NCI-H510A treated with DMSO at 0.1 percent for 48 hours (cell line): ENCODE data around the gene LMF2.

Source experiments
- DNase-seq: peaks from one replicate; lab custom pipeline; 2025; lab: John Stamatoyannopoulos, UW

The LMF2 gene

GRCh38 chr22:50504369-50505211 lies 2.9 kb downstream of the LMF2 start:
- DNase-seq: no peak

GRCh38 chr22:50503475-50504145 lies 3.9 kb downstream of the LMF2 start:
- no peak for DNase-seq

GRCh38 chr22:50502628-50503474 lies 4.7 kb downstream of the LMF2 start:
- DNase-seq: no peak

DNA sequence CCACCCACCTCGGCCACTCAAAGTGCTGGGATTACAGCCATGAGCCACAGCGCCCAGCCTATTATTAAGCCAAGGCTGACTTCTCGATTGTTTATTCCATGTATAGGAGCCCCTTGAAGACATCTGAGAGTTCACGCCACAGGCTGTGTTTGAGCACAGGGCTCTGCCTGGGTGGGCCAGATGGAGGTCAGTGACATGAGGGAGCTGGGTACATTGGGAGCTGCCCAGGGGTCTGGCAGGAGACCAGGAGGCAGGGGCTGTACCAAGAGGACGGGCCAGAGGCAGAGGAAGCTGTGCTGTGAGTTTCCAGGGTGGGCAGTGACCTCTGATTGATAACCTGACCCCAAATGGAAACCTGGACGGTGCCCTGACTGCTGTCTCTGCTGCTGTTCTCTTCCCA lies 5.4 kb downstream of the LMF2 start:
- no peak for DNase-seq

DNA sequence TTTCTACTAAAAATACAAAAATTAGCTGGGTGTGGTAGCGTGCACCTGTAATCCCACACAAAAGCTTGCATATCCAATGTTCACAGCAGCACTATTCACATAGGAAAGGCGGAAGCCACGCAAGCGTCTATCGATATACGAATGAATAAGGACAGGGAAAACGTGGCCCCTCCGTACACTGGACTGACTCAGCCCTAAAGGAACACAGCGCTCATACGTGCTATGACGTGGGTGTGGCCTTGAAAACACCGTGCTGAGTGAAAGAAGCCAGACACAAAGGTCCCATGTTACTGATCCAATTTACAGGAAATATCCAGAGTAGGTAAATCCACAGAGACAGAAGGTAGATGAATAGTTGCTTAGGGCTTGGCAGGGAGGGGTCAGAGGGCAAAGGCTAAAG lies 7.0 kb downstream of the LMF2 start:
- no peak for DNase-seq

DNA sequence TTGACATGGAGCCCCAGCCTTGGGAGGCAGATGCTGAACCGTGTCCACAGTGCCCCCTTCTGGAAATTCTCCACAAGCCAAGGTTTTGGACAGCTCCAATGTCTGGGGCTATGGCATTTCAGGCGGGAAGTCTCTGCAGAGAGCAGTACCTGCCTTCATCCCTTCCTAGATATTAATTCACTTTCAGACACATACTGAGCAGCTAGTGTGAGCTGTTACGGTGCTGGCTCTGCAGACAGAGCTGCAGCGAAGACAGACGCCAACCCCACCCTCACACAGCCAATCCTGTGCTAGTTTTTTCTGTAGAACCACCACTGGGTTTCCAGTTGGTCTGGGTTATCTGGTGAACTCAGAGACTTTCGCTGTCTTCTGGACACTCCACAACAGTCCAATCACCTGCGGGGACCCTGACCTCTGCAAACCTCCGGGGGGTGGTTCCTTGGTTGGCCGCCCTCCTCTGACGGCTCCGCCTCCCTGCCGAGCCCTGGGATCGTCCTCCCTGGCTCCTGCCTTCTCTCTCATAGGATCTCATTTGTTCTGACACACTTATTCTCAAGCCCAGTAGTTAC lies 9.1 kb downstream of the LMF2 start:
- peak; percentile 68 for DNase-seq

DNA sequence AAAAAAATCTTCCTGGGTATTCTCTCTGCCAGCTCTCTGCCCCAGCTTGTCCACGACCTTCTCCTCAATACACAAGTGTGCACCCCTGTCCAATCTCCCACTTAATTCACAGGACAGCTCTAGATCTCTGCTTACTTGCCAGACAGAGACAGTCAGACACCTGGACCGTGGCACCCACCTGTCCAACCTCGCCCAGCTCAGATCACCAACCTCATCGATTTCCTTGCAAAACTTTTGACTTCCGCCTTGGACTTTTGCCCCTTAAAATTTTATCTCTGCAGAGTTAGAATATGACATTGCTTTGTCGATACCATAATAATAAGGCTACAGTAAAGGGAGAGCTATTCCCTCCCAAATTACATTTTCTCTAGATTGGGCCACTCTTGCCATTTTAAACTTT lies 10.4 kb downstream of the LMF2 start:
- no peak for DNase-seq

GRCh38 chr22:50490531-50491308 lies 16.8 kb downstream of the LMF2 start:
- no peak for DNase-seq

GRCh38 chr22:50489363-50490243 lies 17.9 kb downstream of the LMF2 start:
- no peak for DNase-seq

DNA sequence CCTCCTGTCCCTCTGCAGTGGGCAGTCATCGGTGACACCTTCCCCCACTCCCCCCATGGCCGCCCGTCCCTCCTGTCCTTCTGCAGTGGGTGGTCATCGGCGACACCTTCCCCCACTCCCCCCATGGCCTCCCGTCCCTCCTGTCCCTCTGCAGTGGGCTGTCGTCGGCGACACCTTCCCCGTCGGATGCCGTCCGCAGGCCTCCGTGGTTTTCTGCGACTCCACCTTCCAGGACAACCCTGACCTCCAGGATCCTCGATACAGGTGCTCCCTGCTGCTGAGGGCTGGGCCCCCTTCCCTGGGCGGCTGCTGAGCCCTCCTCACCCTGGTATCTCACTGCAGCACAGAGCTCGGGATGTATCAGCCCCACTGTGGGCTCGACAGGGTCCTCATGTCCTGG lies 18.6 kb downstream of the LMF2 start:
- no peak for DNase-seq

- DNase-seq: no peak
Observed at GRCh38 chr22:50488006-50488677, 19.4 kb downstream of the LMF2 start.

DNA sequence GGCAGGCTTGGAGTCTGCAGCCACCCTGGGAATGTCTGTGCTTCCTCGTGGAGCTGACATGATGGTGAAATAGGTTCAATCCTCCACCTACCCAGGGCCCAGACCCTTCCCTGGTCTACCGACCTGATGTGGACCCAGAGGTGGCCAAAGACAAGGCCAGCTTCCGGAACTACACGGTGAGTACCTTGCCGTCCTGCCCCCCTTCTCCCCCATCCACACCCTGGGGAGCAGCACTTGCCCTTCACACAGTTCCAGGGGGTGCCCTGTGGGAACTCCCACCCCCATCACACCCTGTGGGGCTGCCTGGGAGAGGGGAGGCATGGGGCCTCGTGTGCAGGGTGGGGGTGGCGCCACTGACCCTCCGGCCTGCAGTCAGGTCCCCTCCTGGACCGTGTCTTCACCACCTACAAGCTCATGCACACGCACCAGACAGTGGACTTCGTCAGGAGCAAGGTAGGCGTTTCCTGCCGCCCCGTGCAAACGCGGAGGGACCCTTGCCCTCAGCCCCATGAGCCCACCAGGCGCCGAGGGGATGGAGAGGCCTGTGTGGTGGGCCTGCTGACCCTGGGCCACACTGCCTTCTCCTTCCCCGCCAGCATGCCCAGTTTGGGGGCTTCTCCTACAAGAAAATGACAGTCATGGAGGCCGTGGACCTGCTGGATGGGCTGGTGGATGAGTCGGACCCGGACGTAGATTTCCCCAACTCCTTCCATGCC lies 20.1 kb downstream of the LMF2 start:
- no peak for DNase-seq

- DNase-seq: peak; percentile 5
Observed at GRCh38 chr22:50486561-50487289, 20.8 kb downstream of the LMF2 start, which contains the start of gene MIOX. MIOX (plus strand) TSS chr22:50486859; CDS start chr22:50486898, 39 bp downstream.

GRCh38 chr22:50485221-50486131 lies 22.0 kb downstream of the LMF2 start:
- DNase-seq: no peak

- DNase-seq: no peak
Observed at GRCh38 chr22:50483977-50484853, 23.3 kb downstream of the LMF2 start.

- DNase-seq: no peak
Observed at GRCh38 chr22:50483556-50483955, 23.9 kb downstream of the LMF2 start.
